GM12878 (cell line): Measurements from ENCODE around the gene ERMARD.

ENCODE experiments used
- EZH2 ChIP-seq: IDR thresholded peaks from 2 replicates; pipeline ENCODE4 v1.6.1; 2012; ENCODE audit warnings: low read depth, mild to moderate bottlenecking, control low read depth, inconsistent platforms, low read length, borderline replicate concordance; ENCODE audit not compliant: control insufficient read depth
- ZBED1 ChIP-seq: IDR thresholded peaks from 2 replicates; pipeline ENCODE4 v1.6.1; 2016; ENCODE audit warnings: borderline replicate concordance
- TF ChIP-seq, protein P1 (sequence below): IDR thresholded peaks from 2 replicates; pipeline ENCODE4 v1.6.1; 2011; ENCODE audit warnings: low read depth, low read length, improper control_type of control experiment, borderline replicate concordance

DNA sequence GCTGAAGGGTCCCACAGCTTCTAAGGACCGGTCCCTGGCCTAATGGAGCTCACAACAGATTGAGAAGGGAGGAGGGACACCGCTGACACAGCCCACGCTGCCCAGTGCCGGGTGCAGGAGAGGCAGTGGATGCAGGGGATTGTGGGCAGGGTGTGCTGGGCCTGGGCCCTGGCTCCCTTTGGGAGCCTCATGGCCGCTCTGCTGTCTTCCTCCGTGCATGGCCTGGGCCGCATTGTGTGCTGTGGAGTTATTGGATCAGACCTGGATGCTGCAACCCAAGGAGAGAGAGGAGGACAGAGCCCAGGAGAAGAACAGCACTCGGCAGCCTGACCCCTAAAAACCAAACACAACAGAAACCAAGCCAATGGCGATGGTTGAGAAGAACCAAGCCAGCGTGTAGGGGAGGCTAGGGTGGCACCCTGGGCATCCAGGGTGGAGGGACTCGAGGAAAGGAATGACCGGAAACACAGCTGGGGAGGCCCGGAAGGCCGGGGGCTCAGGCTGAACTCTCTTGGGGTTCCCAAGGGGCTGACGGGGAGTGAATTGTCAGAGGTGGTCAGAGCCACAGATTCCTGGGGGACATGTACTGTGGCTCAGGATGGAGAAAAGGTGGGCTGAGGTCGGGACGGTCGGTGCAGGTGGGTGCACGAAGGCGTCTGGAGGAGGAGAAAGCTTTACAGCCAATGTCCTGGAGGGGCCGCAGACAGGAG, 41.0 kb downstream of the ERMARD start:
- TF ChIP-seq, protein P1, sequence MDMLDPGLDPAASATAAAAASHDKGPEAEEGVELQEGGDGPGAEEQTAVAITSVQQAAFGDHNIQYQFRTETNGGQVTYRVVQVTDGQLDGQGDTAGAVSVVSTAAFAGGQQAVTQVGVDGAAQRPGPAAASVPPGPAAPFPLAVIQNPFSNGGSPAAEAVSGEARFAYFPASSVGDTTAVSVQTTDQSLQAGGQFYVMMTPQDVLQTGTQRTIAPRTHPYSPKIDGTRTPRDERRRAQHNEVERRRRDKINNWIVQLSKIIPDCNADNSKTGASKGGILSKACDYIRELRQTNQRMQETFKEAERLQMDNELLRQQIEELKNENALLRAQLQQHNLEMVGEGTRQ: no peak
- TF ChIP-seq ZBED1 (no peak), EZH2 (no peak)
